ENCODE data around the gene CNDP1.

The CNDP1 gene

DNA sequence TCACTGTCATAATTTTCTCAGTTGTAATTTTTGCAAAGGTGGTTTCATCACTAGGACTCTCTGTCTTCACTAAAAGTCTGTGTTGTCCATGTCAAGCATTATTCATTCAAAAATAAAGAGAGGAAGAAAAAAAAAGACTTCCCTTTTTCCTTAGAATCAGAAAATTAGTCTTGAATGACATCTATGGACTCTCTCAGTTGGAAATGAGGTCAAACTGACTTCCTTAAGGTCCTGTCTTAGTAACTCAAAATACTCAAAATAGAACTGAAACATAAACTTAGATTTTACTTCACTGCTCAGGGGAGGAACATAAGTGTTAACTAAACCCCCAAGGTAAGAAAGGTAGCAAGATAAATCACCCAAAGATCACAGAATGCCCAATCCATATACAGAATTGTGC lies 61.1 kb downstream of the CNDP1 start:
- TF ChIP-seq, protein P1, sequence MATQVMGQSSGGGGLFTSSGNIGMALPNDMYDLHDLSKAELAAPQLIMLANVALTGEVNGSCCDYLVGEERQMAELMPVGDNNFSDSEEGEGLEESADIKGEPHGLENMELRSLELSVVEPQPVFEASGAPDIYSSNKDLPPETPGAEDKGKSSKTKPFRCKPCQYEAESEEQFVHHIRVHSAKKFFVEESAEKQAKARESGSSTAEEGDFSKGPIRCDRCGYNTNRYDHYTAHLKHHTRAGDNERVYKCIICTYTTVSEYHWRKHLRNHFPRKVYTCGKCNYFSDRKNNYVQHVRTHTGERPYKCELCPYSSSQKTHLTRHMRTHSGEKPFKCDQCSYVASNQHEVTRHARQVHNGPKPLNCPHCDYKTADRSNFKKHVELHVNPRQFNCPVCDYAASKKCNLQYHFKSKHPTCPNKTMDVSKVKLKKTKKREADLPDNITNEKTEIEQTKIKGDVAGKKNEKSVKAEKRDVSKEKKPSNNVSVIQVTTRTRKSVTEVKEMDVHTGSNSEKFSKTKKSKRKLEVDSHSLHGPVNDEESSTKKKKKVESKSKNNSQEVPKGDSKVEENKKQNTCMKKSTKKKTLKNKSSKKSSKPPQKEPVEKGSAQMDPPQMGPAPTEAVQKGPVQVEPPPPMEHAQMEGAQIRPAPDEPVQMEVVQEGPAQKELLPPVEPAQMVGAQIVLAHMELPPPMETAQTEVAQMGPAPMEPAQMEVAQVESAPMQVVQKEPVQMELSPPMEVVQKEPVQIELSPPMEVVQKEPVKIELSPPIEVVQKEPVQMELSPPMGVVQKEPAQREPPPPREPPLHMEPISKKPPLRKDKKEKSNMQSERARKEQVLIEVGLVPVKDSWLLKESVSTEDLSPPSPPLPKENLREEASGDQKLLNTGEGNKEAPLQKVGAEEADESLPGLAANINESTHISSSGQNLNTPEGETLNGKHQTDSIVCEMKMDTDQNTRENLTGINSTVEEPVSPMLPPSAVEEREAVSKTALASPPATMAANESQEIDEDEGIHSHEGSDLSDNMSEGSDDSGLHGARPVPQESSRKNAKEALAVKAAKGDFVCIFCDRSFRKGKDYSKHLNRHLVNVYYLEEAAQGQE (IDR thresholded peaks at IDR 0.05; ENCODE audit: low read depth) = no peak
- TF ChIP-seq, protein P2, sequence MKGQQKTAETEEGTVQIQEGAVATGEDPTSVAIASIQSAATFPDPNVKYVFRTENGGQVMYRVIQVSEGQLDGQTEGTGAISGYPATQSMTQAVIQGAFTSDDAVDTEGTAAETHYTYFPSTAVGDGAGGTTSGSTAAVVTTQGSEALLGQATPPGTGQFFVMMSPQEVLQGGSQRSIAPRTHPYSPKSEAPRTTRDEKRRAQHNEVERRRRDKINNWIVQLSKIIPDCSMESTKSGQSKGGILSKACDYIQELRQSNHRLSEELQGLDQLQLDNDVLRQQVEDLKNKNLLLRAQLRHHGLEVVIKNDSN (IDR thresholded peaks at IDR 0.05) = no peak
- TF ChIP-seq EGR1 (IDR thresholded peaks at IDR 0.05) (no peak), TAF1 (IDR thresholded peaks at IDR 0.05; ENCODE audit: low read depth) (no peak), CREB1 (IDR thresholded peaks at IDR 0.05; ENCODE audit: low read depth) (no peak), YY1 (IDR thresholded peaks at IDR 0.05; ENCODE audit: low read depth) (no peak), NFIC (IDR thresholded peaks at IDR 0.05) (no peak), CEBPB (IDR thresholded peaks at IDR 0.05) (no peak), RAD21 (IDR thresholded peaks at IDR 0.05; ENCODE audit: low read depth) (no peak), TCF12 (IDR thresholded peaks at IDR 0.05; ENCODE audit: low read depth) (no peak), TEAD4 (IDR thresholded peaks at IDR 0.05) (no peak), EP300 (IDR thresholded peaks at IDR 0.05; ENCODE audit: borderline replicate concordance) (no peak), ZBTB7A (IDR thresholded peaks at IDR 0.05; ENCODE audit: low read depth) (no peak), FOXM1 (IDR thresholded peaks at IDR 0.05; ENCODE audit: borderline replicate concordance, low read depth) (no peak)
- TF ChIP-seq, protein P3, sequence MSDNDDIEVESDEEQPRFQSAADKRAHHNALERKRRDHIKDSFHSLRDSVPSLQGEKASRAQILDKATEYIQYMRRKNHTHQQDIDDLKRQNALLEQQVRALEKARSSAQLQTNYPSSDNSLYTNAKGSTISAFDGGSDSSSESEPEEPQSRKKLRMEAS (IDR thresholded peaks at IDR 0.05) = no peak

DNA sequence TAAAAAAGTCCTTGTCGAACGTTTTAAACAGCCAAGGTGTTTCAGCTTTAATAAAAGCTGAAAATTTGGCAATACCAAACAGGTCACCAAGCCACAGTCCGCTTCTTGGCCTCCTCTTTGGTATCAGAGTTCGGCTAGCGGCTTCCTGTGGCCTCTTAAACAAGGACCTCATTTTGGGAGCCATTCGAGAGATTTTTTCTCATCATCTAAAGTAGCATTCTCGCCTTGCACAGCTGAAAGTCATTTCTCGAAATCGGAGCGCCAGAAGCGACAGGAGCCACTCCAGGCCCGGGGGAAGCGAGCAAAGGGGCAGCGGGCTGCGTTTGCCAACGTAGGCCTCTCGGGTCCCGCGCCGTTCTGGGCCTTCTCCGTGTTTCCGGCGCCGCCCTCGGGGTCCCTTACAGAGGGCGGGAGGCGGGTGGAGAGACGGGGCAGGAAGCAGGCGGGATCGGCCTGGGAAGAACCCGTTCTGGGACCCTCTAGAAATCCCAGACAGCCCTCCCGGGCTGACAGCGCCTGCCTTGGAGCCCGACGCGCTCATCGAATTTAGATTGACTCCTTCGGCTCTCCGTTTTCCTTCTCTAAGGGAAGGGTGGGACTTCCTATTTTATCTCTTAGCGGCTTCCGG lies 62.8 kb downstream of the CNDP1 start:
- TF ChIP-seq TAF1 (IDR thresholded peaks at IDR 0.05; ENCODE audit: low read depth) (peak; percentile 44; the same call in 1 of the 2 replicates), ZBTB7A (IDR thresholded peaks at IDR 0.05; ENCODE audit: low read depth) (0 out of 2 replicates have a peak, but pooled peaks have one; percentile 18), FOXM1 (IDR thresholded peaks at IDR 0.05; ENCODE audit: borderline replicate concordance, low read depth) (no peak), RAD21 (IDR thresholded peaks at IDR 0.05; ENCODE audit: low read depth) (no peak)

DNA sequence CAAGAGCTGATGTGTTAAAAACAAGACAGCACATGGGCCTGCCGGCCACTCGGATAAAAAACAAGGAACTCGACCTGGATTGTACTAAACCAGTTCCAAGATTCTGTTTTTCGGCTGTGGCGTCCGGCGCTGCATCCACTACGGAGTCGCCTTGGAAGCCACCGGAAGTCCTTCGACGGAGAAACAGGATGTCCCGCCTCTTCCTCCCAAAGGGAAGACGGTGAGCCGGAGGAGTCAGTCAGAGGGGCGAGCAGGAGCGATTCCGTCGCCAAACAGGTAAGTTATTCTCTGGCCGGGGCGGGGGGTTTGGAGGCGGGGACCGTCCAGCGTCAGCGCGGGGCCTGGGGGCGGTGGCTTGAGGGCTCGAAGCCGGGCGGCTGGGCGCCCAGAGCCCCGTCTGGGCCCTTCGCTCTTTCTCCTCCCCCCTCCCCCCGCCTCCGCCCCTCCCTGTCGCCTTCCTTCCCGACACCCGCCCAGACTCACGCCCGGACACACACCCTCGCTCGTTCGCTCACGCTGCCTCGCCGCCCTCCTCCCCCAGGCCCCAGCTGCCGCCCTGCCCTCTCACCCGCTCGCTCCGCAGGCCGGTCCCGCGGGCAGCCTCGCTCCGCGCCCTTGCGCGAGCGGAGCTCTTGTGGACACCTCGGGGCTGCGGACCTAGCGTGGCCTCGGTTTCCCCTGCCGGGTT lies 63.5 kb downstream of the CNDP1 start, which contains the start of gene ZNF407:
Gene ZNF407, plus strand, starts transcription at position 209 of the 688 bp plus-strand sequence. CDS start 33,150 bp downstream, outside the sequence.
- TF ChIP-seq TAF1 (IDR thresholded peaks at IDR 0.05; ENCODE audit: low read depth) = peak; percentile 53; the same call in 1 of the 2 replicates
- TF ChIP-seq TCF12 (IDR thresholded peaks at IDR 0.05; ENCODE audit: low read depth) = no peak
- TF ChIP-seq, protein P3 (IDR thresholded peaks at IDR 0.05) = peak; percentile 28; the same call in 1 of the 2 replicates
- peak; percentile 31; the same call in 1 of the 2 replicates for TF ChIP-seq CREB1 (IDR thresholded peaks at IDR 0.05; ENCODE audit: low read depth)
- TF ChIP-seq YY1 (IDR thresholded peaks at IDR 0.05; ENCODE audit: low read depth) = peak; percentile 47; the same call in 1 of the 2 replicates
- TF ChIP-seq TEAD4 (IDR thresholded peaks at IDR 0.05) = no peak; the same call in 1 of the 2 replicates
- TF ChIP-seq, protein P1 (IDR thresholded peaks at IDR 0.05; ENCODE audit: low read depth) = 0 out of 2 replicates have a peak, but pooled peaks have one; percentile 10
- TF ChIP-seq, protein P2 (IDR thresholded peaks at IDR 0.05) = no peak

DNA sequence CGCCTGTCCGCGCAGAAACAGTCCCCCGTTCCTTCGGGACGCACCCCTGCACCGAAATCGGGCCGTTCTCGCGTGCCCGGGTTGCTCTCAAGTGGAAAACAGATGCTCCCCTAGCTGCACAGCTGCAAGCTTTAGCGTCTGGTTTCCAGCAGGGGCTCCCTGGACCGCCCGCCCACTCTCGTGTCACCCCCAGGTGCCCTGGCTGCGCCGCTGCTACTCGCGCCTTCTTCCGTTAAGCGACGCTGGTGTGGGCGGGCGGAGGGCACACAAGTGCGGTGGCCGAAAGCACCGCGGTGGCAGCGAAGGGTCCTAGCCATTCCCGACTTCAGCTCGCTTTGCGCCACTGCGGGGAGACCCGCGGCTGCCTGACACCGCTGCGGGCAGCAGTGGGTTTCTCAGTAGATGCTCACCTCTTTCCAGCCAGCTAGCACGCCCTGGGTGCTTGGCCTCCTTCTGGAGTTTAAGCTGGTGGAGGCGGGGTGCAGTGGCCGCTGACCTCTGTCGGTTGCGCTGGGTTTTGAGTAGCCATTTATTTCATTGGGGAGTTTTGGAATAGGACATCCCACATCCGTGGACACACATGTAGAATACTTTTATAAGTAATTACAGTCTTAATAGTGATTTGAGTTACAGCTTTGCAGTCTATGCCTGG lies 64.2 kb downstream of the CNDP1 start:
- TF ChIP-seq, protein P1 (IDR thresholded peaks at IDR 0.05; ENCODE audit: low read depth) = 0 out of 2 replicates have a peak, but pooled peaks have one; percentile 4
- TF ChIP-seq ZBTB7A (IDR thresholded peaks at IDR 0.05; ENCODE audit: low read depth) (peak; percentile 60; the same call in 1 of the 2 replicates), TAF1 (IDR thresholded peaks at IDR 0.05; ENCODE audit: low read depth) (peak; percentile 29), RAD21 (IDR thresholded peaks at IDR 0.05; ENCODE audit: low read depth) (0 out of 2 replicates have a peak, but pooled peaks have one; percentile 5), EP300 (IDR thresholded peaks at IDR 0.05; ENCODE audit: borderline replicate concordance) (no peak; the same call in 1 of the 2 replicates), CREB1 (IDR thresholded peaks at IDR 0.05; ENCODE audit: low read depth) (0 out of 2 replicates have a peak, but pooled peaks have one; percentile 16), TEAD4 (IDR thresholded peaks at IDR 0.05) (no peak), EGR1 (IDR thresholded peaks at IDR 0.05) (peak; percentile 49; the same call in 1 of the 2 replicates), TCF12 (IDR thresholded peaks at IDR 0.05; ENCODE audit: low read depth) (peak; percentile 47; the same call in 1 of the 2 replicates), YY1 (IDR thresholded peaks at IDR 0.05; ENCODE audit: low read depth) (no peak), FOXM1 (IDR thresholded peaks at IDR 0.05; ENCODE audit: borderline replicate concordance, low read depth) (no peak), NFIC (IDR thresholded peaks at IDR 0.05) (no peak)
- TF ChIP-seq, protein P3 (IDR thresholded peaks at IDR 0.05) = peak; percentile 51; the same call in 1 of the 2 replicates
- TF ChIP-seq, protein P2 (IDR thresholded peaks at IDR 0.05) = no peak

Measured in Ishikawa (cell line).